ENCODE measurements around the gene PITPNM2. TPM values are rescaled to one million over a fixed set of nuclear protein-coding genes. Genes with fewer than 3 reads are reported as not detected.

Gene PITPNM2
- total RNA-seq, 2 experiments from 2014 or later = 0.42 to 0.73 TPM

- H3K4me2 ChIP-seq (ENCODE audit: low read length) = no peak overlapping the region; the same call in 1 of the 2 replicates
- TF ChIP-seq CTCF (conservative IDR thresholded peaks at IDR 0.05; ENCODE audit: low read length) (no peak), EZH2phosphoT487 (IDR thresholded peaks at IDR 0.05; ENCODE audit: borderline replicate concordance, low read depth, low read length) (no peak)
- DNase-seq (ENCODE audit: low spot score) = no peak
- no peaks in the 10 kb centered on the region for H3K4me1 ChIP-seq (ENCODE audit: insufficient read depth, low read length, poor library complexity, severe bottlenecking)
- ChIA-PET POLR2A (no interaction called here), CTCF (ENCODE audit: unreplicated experiment) (no interaction called here)
- no peak overlapping the region for H3K4me3 ChIP-seq (ENCODE audit: low read depth, low read length, poor library complexity, severe bottlenecking)
- BruUV-seq (replicated peaks) = no TSS peak
- no peaks in the 10 kb centered on the region for H4K20me1 ChIP-seq (ENCODE audit: insufficient read depth, low read length)
- intact Hi-C loops (cut with micrococcal nuclease; ENCODE audit: unreplicated experiment) = no loop called here
- no peak overlapping the region for H3K27ac ChIP-seq (ENCODE audit: low read depth, low read length, poor library complexity, severe bottlenecking)
- no peaks in the 10 kb centered on the region for H3K36me3 ChIP-seq (ENCODE audit: insufficient read depth, low read length)
- H3K9me3 ChIP-seq (ENCODE audit: low read length) = no peaks in the 10 kb centered on the region
- H3K79me2 ChIP-seq (ENCODE audit: insufficient read depth, low read depth, low read length) = no peaks in the 10 kb centered on the region
- no peaks in the 10 kb centered on the region for H3K9me2 ChIP-seq (ENCODE audit: insufficient read depth, low read length)
- no peak overlapping the region for H2AFZ ChIP-seq (ENCODE audit: low read length)
Observed at GRCh38 chr12:123139926-123140675, 10.8 kb downstream of the PITPNM2 start.

GRCh38 chr12:123135688-123136087 is 15.2 kb downstream of the PITPNM2 start:
- intact Hi-C loops (cut with micrococcal nuclease; ENCODE audit: unreplicated experiment) = no loop called here

More at GRCh38 chr12:123135688-123136087, 15.2 kb downstream of the PITPNM2 start:
- Histone ChIP-seq H4K20me1 (ENCODE audit: insufficient read depth, low read length) (no peaks in the 10 kb centered on the region), H3K4me1 (ENCODE audit: insufficient read depth, low read length, poor library complexity, severe bottlenecking) (peaks cover 11% of the 10 kb centered on the region), H3K36me3 (ENCODE audit: insufficient read depth, low read length) (no peaks in the 10 kb centered on the region), H3K79me2 (ENCODE audit: insufficient read depth, low read depth, low read length) (no peaks in the 10 kb centered on the region), H2AFZ (ENCODE audit: low read length) (no peak overlapping the region), H3K27ac (ENCODE audit: low read depth, low read length, poor library complexity, severe bottlenecking) (no peak overlapping the region), H3K4me3 (ENCODE audit: low read depth, low read length, poor library complexity, severe bottlenecking) (no peak overlapping the region), H3K9me2 (ENCODE audit: insufficient read depth, low read length) (no peaks in the 10 kb centered on the region), H3K4me2 (ENCODE audit: low read length) (no peak overlapping the region), H3K9me3 (ENCODE audit: low read length) (no peaks in the 10 kb centered on the region)
- ChIA-PET POLR2A (interaction anchor here (0.5 kb wide), 1 partner anchor 231 kb away, joined by 3 read pairs; no protein-coding TSS in a partner anchor), CTCF (ENCODE audit: unreplicated experiment) (no interaction called here)
- TF ChIP-seq EZH2phosphoT487 (IDR thresholded peaks at IDR 0.05; ENCODE audit: borderline replicate concordance, low read depth, low read length) (no peak), CTCF (conservative IDR thresholded peaks at IDR 0.05; ENCODE audit: low read length) (no peak)
- BruUV-seq (replicated peaks) = no TSS peak
- no peak for DNase-seq (ENCODE audit: low spot score)

Data from OCI-LY7 (cell line).